ENCODE data around the gene PRR11. TPM values are rescaled to one million over a fixed set of nuclear protein-coding genes. Genes with fewer than 3 reads are reported as not detected.
"Not testable (repeated sequence)": the region's sequence is repeated elsewhere in the genome, so short reads cannot be mapped to it uniquely, and the experiment has no call there.

Gene PRR11
- total and polyA plus RNA-seq, 5 experiments from 2014 or later, result 0.32 to 0.85 (median 0.66) TPM; not detected in 1

DNA sequence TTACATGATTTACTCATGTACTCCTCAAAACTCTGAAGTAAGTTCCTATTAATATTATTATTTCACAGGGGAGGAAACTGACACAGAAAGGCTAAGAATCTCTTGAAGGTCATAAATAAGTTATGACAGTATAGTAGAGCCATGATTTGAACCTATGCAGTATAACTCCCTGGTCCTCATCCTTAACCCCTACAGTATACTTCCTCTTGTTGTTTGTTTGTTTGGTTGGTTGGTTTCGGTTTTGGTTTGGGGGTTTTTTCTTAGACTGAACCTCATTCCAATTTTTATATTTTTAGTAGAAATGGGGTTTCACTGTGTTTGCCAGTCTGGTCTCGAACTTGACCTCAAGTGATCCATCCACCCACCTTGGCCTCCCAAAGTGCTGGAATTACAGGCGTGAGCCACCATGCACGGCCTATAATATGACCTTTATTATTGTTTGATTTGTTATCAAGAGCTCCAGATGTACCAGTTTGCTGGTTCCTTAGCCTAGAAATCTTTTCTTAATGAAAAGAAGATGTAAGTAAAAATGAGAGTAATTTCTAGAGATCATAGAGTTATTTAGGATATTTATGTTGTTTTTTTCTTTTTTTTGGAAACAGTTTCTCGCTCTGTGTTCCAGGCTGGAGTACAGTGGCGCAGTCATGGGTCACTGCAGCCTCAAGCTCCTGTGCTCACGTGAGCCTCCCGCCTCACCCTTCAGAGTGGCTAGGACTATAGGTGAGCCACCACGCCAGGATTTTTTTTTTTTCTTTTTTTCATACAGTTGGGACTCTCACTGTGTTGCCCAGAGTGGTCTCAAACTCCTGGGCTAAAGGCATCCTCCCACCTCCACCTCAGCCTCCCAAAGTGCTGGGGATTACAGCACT lies 4.8 kb downstream of the PRR11 start:
- Mint-ChIP-seq H3K36me3 (no peaks in the 10 kb centered on the region), H3K9me3 (no peaks in the 10 kb centered on the region), H3K27ac (peak overlapping the region in 1 of 10 donors; percentile 65), H3K4me1 (peaks cover 0 to 20% (median 0%) of the 10 kb centered on the region in 4 donors), H3K27me3 (no peaks in the 10 kb centered on the region), H3K4me3 (peak overlapping the region in 2 of 10 donors; percentile 36 to 62)
- POLR2A ChIA-PET, result no interaction called here
- DNase-seq (no peak), ATAC-seq (no peak)

DNA sequence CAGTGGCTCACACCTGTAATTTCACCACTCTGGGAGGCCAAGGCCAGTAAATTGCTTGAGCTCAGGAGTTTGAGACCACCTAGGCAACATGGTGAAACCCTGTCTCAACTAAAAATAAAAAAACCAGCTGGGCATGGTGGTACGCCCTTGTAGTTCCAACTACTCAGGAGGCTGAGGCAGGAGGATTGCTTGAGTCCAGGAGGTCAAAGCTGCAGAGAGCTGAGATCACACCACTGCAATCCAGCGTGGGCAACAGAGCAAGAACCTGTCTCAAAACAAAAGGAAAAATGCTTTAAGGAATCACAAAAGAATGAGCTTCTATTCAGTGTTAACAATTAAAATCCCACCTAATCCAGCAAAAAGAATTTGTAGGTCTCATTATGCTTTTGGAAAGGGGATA lies 5.9 kb downstream of the PRR11 start:
- no peak for ATAC-seq
- no peaks in the 10 kb centered on the region for H3K27me3 Mint-ChIP-seq
- POLR2A ChIA-PET, result no interaction called here
- no peaks in the 10 kb centered on the region for H3K36me3 Mint-ChIP-seq
- no peak overlapping the region for H3K4me3 Mint-ChIP-seq
- H3K27ac Mint-ChIP-seq, result no peak overlapping the region
- H3K4me1 Mint-ChIP-seq, result peaks cover 0 to 20% (median 1%) of the 10 kb centered on the region in 4 donors
- no peaks in the 10 kb centered on the region for H3K9me3 Mint-ChIP-seq
- DNase-seq, result no peak

DNA sequence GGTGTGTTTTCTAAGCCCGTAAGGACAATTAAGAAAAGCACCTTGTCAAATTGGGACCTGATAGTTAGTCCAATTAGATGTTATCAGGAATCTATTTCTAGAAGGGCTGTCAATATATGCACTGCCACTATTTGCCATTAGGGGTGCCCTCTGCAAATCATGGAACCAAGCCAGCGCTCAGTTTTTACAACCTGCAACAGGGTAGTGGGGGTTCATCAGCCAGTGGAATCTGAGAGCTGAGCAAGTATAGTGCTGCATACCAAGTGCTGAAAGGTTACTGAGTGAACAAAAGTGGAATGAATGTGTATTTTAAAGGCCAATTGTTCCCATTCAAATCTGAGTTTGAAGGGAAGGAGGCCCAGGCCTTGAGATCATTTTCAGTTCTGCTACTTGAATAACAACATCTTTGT lies 10.4 kb downstream of the PRR11 start:
- Mint-ChIP-seq H3K9me3 (no peaks in the 10 kb centered on the region), H3K36me3 (no peaks in the 10 kb centered on the region), H3K27me3 (no peaks in the 10 kb centered on the region), H3K4me1 (peaks cover 0 to 3% (median 0%) of the 10 kb centered on the region in 4 donors), H3K4me3 (no peak overlapping the region), H3K27ac (peak overlapping the region in 3 of 10 donors; percentile 36 to 62 (median 59))
- POLR2A ChIA-PET, result interaction anchor here (0.8 kb wide), 1 partner anchor 10 kb away, joined by 3 read pairs; the partner anchor contains the start of gene PRR11
- ATAC-seq (peak; percentile 49 to 66), DNase-seq (peak in 3 of 10 donors; percentile 8 to 25 (median 18))

DNA sequence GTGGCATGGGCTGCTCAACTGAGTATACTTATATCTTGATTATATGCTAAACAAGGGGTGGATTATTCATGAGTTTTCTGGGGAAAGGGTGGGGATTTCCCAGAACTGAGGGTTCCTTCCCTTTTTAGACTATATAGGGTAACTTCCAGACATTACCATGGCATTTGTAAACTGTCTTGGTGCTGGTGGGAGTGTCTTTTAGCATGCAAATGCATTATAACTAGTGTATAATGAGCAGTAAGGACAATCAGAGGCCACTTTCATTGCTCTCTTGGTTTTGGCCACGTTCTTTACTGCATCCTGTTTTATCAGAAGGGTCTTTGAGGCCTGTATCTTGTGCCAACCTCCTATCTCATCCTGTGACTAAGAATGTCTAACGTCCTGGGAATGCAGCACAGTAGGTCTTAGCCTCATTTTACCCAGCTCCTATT lies 12.0 kb downstream of the PRR11 start:
- no peak overlapping the region for H3K4me3 Mint-ChIP-seq
- ATAC-seq, result no peak
- no peaks in the 10 kb centered on the region for H3K27me3 Mint-ChIP-seq
- peaks cover 0 to 3% (median 0%) of the 10 kb centered on the region in 4 donors for H3K4me1 Mint-ChIP-seq
- POLR2A ChIA-PET, result no interaction called here
- H3K9me3 Mint-ChIP-seq, result no peaks in the 10 kb centered on the region
- no peak for DNase-seq
- H3K36me3 Mint-ChIP-seq, result no peaks in the 10 kb centered on the region
- H3K27ac Mint-ChIP-seq, result no peak overlapping the region

DNA sequence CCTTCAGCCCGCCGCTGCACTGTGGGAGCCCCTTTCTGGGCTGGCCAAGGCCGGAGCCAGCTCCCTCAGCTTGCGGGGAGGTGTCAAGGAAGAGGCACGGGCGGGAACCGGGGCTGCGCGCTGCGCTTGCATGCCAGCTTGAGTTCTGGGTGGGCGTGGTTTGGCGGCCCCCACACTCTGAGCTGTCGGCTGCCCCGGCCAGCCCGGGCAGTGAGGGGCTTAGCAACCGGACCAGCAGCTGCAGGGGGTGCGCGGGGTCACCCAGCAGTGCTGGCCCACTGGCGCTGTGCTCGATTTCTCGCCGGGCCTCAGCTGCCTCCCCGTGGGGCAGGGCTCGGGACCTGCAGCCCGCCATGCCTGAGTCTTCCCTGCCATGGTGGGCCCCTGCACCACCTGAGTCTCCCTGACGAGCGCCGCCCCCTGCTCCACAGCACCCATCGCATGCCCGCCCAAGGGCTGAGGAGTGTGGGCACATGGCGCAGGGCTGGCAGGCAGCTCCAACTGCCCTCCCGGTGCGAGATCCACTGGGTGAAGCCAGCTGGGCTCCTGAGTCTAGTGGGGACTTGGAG lies 17.0 kb downstream of the PRR11 start:
- H3K4me3 Mint-ChIP-seq, result no peak overlapping the region
- H3K36me3 Mint-ChIP-seq, result no peaks in the 10 kb centered on the region
- H3K9me3 Mint-ChIP-seq, result no peaks in the 10 kb centered on the region
- H3K27me3 Mint-ChIP-seq, result no peaks in the 10 kb centered on the region
- ATAC-seq, result no peak
- H3K27ac Mint-ChIP-seq, result no peak overlapping the region
- no peak for DNase-seq
- H3K4me1 Mint-ChIP-seq, result peaks cover 0 to 3% (median 0%) of the 10 kb centered on the region in 4 donors
- POLR2A ChIA-PET, result interaction anchor here (0.6 kb wide), 1 partner anchor 464 kb away, joined by 3 read pairs; no protein-coding TSS in a partner anchor

DNA sequence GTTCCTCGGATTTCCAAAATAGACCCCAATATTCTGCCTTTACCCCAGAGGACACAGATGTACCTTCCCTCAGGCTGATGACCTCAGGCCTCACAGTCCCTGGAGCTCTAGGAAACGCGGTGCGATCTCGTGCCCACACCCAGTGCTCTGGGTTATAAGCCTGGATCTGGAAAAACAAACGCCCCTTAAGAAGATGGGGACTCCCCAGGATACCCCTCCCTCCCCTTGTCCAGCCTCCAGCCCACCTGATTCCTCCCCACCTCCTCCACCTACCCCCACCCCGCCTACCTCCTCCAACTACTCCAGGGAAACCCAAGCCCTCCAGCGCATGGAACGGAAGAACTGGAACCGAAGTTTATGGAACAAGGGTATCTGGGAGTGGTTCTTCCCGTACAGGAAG lies 19.1 kb downstream of the PRR11 start:
- peaks cover 0 to 3% (median 0%) of the 10 kb centered on the region in 4 donors for H3K4me1 Mint-ChIP-seq
- ATAC-seq (no peak), DNase-seq (no peak)
- no peaks in the 10 kb centered on the region for H3K27me3 Mint-ChIP-seq
- H3K36me3 Mint-ChIP-seq, result no peaks in the 10 kb centered on the region
- H3K27ac Mint-ChIP-seq, result no peak overlapping the region
- POLR2A ChIA-PET, result no interaction called here
- no peak overlapping the region for H3K4me3 Mint-ChIP-seq
- H3K9me3 Mint-ChIP-seq, result no peaks in the 10 kb centered on the region

DNA sequence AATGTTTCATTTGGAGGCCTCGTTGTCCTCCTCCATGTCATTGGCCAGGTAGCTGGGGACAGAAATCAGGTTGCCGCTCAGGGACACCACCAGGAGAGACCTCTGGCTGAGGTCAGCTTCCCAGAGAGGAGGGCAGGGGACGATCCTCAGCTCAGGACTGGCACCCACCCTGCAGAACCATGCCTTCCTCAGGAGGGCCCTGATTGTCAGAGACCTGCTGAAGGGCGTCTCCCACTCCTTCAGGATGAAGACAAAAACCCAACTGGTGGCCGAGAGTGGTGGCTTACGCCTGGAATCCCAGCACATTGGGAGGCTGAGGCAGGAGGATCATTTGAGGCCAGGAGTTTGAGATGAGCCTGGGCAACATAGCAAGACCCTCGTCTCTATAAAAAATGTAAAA lies 19.5 kb downstream of the PRR11 start:
- ATAC-seq (no peak), DNase-seq (no peak)
- H3K27ac Mint-ChIP-seq, result no peak overlapping the region
- H3K4me1 Mint-ChIP-seq, result peaks cover 0 to 3% (median 0%) of the 10 kb centered on the region in 4 donors
- no peaks in the 10 kb centered on the region for H3K27me3 Mint-ChIP-seq
- POLR2A ChIA-PET, result no interaction called here
- no peaks in the 10 kb centered on the region for H3K36me3 Mint-ChIP-seq
- H3K4me3 Mint-ChIP-seq, result no peak overlapping the region
- H3K9me3 Mint-ChIP-seq, result no peaks in the 10 kb centered on the region

DNA sequence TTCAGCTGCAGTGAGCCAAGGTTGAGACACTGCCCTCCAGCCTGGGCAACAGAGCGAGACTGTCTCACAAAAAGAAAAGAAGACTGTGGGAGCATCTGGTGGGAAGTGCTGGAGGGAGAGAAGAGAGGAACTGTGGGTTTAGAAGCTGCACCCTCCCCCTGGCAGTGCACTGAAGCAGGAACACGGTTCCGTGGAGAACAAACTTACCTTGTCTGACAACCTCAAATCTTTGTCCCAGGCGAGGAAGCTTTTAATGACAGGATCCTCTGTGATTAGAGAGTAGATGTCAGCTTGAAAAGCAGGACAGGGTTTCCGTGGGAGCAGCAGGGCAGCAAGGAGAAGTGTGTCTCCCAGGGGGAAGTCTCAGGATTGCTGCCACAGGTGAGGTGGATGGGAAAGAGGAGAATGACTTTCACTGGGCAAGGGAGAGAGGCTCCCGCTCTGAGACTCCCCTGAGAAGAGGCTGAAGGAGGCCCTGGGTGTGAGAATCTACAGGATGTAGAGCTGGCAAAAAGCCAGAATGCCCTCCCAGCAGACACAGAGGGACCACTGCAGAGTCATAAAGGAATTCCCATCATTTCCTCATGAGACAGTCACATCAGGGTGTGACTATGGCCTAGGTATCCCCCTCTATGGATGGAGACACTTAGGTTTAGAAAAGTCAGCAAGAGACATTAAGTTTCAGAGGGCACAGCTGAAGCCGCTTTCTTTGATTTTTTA lies 22.9 kb downstream of the PRR11 start:
- ATAC-seq (no peak), DNase-seq (no peak)
- Mint-ChIP-seq H3K4me1 (peaks cover 0 to 3% (median 0%) of the 10 kb centered on the region in 4 donors), H3K4me3 (no peak overlapping the region), H3K36me3 (no peaks in the 10 kb centered on the region), H3K9me3 (no peaks in the 10 kb centered on the region), H3K27me3 (no peaks in the 10 kb centered on the region), H3K27ac (no peak overlapping the region)
- POLR2A ChIA-PET, result no interaction called here

DNA sequence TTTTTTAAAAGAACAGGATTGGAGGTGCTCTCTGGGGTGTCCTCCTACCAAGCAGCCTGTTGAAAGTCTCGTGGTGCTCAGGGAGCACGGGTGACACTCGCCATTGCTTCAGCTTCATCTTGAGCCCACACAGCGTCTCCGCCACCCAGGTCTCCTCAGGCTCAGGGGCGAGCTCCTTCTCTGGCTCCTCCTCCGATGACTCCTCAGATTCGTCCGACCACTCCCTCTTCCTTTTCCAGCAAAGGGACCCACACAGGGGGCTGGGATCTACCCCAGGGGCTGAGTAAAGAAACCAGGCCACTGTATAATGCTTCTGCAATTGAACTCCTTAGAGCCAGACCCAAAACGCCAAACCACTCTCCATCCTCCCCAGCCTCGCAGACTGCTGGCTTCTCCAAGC lies 24.1 kb downstream of the PRR11 start:
- H3K36me3 Mint-ChIP-seq, result not testable (repeated sequence)

DNA sequence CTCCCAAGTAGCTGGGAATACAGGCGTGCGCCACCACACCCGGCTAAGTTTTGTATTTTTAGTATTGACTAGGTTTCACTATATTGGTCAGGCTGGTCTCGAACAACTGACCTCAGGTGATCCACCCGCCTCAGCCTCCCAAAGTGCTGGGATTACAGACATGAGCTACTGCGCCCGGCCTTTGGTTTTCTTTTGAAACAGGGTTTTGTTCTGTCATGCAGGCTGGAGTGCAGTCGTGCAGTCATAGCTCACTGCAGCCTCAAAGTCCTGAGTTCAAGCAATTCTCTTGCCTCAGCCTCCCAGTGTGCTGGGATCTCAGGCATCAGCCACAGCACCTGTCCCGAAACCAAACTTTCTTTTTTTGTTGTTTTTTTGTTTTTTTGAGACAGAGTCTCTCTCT lies 25.1 kb downstream of the PRR11 start:
- POLR2A ChIA-PET, result interaction anchor here (0.6 kb wide), 1 partner anchor 12 kb away, joined by 3 read pairs; no protein-coding TSS in a partner anchor
- peaks cover 0 to 3% (median 0%) of the 10 kb centered on the region in 4 donors for H3K4me1 Mint-ChIP-seq
- DNase-seq (no peak), ATAC-seq (no peak)
- H3K9me3 Mint-ChIP-seq, result no peaks in the 10 kb centered on the region
- no peak overlapping the region for H3K4me3 Mint-ChIP-seq
- H3K36me3 Mint-ChIP-seq, result no peaks in the 10 kb centered on the region
- no peaks in the 10 kb centered on the region for H3K27me3 Mint-ChIP-seq
- H3K27ac Mint-ChIP-seq, result no peak overlapping the region

More for the DNA sequence above, 24.1 kb downstream of the PRR11 start:
- not testable (repeated sequence) for H3K9me3 Mint-ChIP-seq, H3K27me3 Mint-ChIP-seq, H3K4me3 Mint-ChIP-seq, ATAC-seq, H3K4me1 Mint-ChIP-seq, DNase-seq
- POLR2A ChIA-PET, result interaction anchor here (0.6 kb wide), 1 partner anchor 437 kb away, joined by 4 read pairs; no protein-coding TSS in a partner anchor
- peak overlapping the region in 1 of 10 donors; percentile 69 for H3K27ac Mint-ChIP-seq

DNA sequence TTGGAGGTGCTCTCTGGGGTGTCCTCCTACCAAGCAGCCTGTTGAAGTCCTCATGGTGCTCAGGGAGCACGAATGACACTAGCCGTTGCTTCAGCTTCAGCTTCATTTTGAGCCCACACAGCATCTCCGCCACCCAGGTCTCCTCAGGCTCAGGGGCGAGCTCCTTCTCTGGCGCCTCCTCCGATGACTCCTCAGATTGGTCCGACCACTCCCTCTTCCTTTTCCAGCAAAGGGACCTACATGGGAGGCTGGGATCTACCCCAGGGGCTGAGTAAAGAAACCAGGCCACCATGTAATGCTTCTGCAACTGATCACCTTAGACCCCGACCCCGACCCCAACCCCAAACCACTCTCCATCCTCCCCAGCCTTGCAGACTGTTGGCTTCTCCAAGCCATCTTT lies 25.9 kb downstream of the PRR11 start:
- H3K36me3 Mint-ChIP-seq, result no peaks in the 10 kb centered on the region
- ATAC-seq, result no peak
- no peak for DNase-seq
- POLR2A ChIA-PET, result no interaction called here
- no peaks in the 10 kb centered on the region for H3K27me3 Mint-ChIP-seq
- H3K27ac Mint-ChIP-seq, result no peak overlapping the region
- no peaks in the 10 kb centered on the region for H3K9me3 Mint-ChIP-seq
- no peak overlapping the region for H3K4me3 Mint-ChIP-seq
- H3K4me1 Mint-ChIP-seq, result peaks cover 0 to 3% (median under 1%) of the 10 kb centered on the region in 4 donors

DNA sequence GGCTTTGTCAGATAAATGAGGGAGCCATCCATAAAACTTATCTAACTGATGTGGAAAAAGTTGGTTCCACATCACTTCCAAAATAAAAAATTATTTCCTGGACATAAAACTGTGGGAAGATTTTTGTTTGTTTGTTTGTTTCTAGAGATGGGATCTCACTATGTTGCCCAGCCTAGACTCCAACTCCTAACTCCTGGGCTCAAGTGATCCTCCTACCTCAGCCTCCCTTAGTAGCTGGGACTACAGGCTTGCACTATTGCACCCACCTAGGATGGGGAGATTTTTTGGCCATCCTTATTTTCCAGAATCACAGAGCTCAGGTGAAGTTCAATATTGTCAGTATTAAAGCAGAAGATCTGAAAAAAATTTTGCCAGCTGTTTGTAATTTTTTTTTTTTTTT lies 30.5 kb downstream of the PRR11 start:
- no peak overlapping the region for H3K27ac Mint-ChIP-seq
- no peak for DNase-seq

More for the DNA sequence above, 30.5 kb downstream of the PRR11 start:
- ATAC-seq, result no peak
- H3K9me3 Mint-ChIP-seq, result no peaks in the 10 kb centered on the region
- H3K4me3 Mint-ChIP-seq, result no peak overlapping the region
- POLR2A ChIA-PET, result interaction anchor here (0.6 kb wide), 1 partner anchor 1055 kb away, joined by 3 read pairs; no protein-coding TSS in a partner anchor
- no peaks in the 10 kb centered on the region for H3K36me3 Mint-ChIP-seq
- no peaks in the 10 kb centered on the region for H3K27me3 Mint-ChIP-seq
- peaks cover 0 to 2% (median under 1%) of the 10 kb centered on the region in 4 donors for H3K4me1 Mint-ChIP-seq
